IMR-90 (cell line): ENCODE measurements around the gene IRAK1. TPM values are rescaled to one million over a fixed set of nuclear protein-coding genes. Genes with fewer than 3 reads are reported as not detected.

Experiments used
- ATAC-seq: fragments of 200-7000 bp; cut with Tn5 transposase; 2 replicates; pipeline ENCODE4 v1.9.1; 2020; ENCODE audit warnings: low read depth, mild to moderate bottlenecking, moderate library complexity
- BruUV-seq: library from RNA; stranded (reverse); fragments of 400-500 nt; replicated peaks from 2 replicates; lab custom pipeline; 2021; lab: Mats Ljungman, UMichigan
- CTCF ChIA-PET: fragments of 300-600 bp; formaldehyde crosslinking; extraction: SDS; loops from one replicate; lab custom pipeline; 2021; ENCODE audit warnings: antibody characterized with exemption; lab: Yijun Ruan, JAX
- POLR2A ChIA-PET: fragments of 300-600 bp; sonication (Branson Sonifier 250); formaldehyde crosslinking; loops from one replicate; lab custom pipeline; 2022; ENCODE audit warnings: antibody characterized with exemption; ENCODE audit not compliant: unreplicated experiment; lab: Charles Lee
- DNase-seq: peaks from one replicate; pipeline ENCODE4 v3.0.0; 2013
- H2AFZ ChIP-seq: replicated peaks from 2 replicates; pipeline ENCODE3; 2013; ENCODE audit warnings: low read length, mild to moderate bottlenecking; ENCODE audit not compliant: poor library complexity
- H2AK5ac ChIP-seq: 2 replicates; pipeline ENCODE4 v1.6.1; 2013; ENCODE audit warnings: low read depth, low read length, inconsistent platforms
- H2AK9ac ChIP-seq: replicated peaks from 2 replicates; pipeline ENCODE3; 2013; ENCODE audit warnings: mild to moderate bottlenecking, low read depth, low read length, moderate library complexity; ENCODE audit not compliant: poor library complexity
- H2BK120ac ChIP-seq: 2 replicates; pipeline ENCODE4 v1.6.1; 2013; ENCODE audit warnings: low read depth, low read length, inconsistent platforms
- H2BK15ac ChIP-seq: 3 replicates; pipeline ENCODE4 v1.6.1; 2013; ENCODE audit warnings: low read depth, low read length, inconsistent platforms
- H2BK20ac ChIP-seq: 2 replicates; pipeline ENCODE4 v1.6.1; 2013; ENCODE audit warnings: low read depth, mild to moderate bottlenecking, inconsistent platforms, low read length, moderate library complexity
- H2BK5ac ChIP-seq: 2 replicates; pipeline ENCODE4 v1.6.1; 2013; ENCODE audit warnings: mild to moderate bottlenecking, low read depth, low read length, inconsistent platforms; ENCODE audit not compliant: poor library complexity, severe bottlenecking
- H3K14ac ChIP-seq: replicated peaks from 2 replicates; pipeline ENCODE4 v1.6.1; 2013; ENCODE audit warnings: low read depth, low read length, inconsistent platforms
- H3K18ac ChIP-seq: 2 replicates; pipeline ENCODE4 v1.6.1; 2013; ENCODE audit warnings: low read depth, low read length, control low read depth
- H3K23ac ChIP-seq: 2 replicates; pipeline ENCODE4 v1.6.1; 2013; ENCODE audit warnings: low read depth, low read length, inconsistent platforms
- H3K27ac ChIP-seq: 2 replicates; pipeline ENCODE4 v1.5.1; 2013; ENCODE audit warnings: mild to moderate bottlenecking, control low read depth, low read length; ENCODE audit not compliant: insufficient read depth
- H3K27me3 ChIP-seq: 2 replicates; pipeline ENCODE4 v1.6.1; 2013; ENCODE audit warnings: low read length; ENCODE audit not compliant: control insufficient read depth, insufficient read depth
- H3K36me3 ChIP-seq: 2 replicates; pipeline ENCODE4 v1.6.1; 2013; ENCODE audit warnings: low read length, mixed read lengths; ENCODE audit not compliant: control insufficient read depth, insufficient read depth
- H3K4ac ChIP-seq: 2 replicates; pipeline ENCODE4 v1.6.1; 2013; ENCODE audit warnings: low read depth, low read length, inconsistent platforms
- H3K4me1 ChIP-seq: 2 replicates; pipeline ENCODE4 v1.6.1; 2013; ENCODE audit warnings: low read length, mixed read lengths; ENCODE audit not compliant: control insufficient read depth, insufficient read depth
- H3K4me2 ChIP-seq: 2 replicates; pipeline ENCODE4 v1.6.1; 2013; ENCODE audit warnings: low read depth, mild to moderate bottlenecking, control low read depth, low read length, moderate library complexity
- H3K4me3 ChIP-seq: 2 replicates; pipeline ENCODE4 v1.5.1; 2013; ENCODE audit warnings: low read depth, mild to moderate bottlenecking, control low read depth, low read length, moderate library complexity; ENCODE audit not compliant: insufficient read depth
- H3K56ac ChIP-seq: 2 replicates; pipeline ENCODE4 v1.6.1; 2013; ENCODE audit warnings: low read length, inconsistent platforms; ENCODE audit not compliant: insufficient read depth; ENCODE audit errors: extremely low read depth
- H3K79me1 ChIP-seq, 2 experiments: 2 replicates each; pipeline ENCODE4 v1.6.1; 2013; ENCODE audit warnings: low read length in 2 of 2, inconsistent platforms in 1 of 2, low read depth in 1 of 2
- H3K9ac ChIP-seq: 2 replicates; pipeline ENCODE4 v1.6.1; 2013; ENCODE audit warnings: low read depth, low read length, control low read depth
- H3K9me1 ChIP-seq: 2 replicates; pipeline ENCODE4 v1.6.1; 2013; ENCODE audit warnings: low read length, inconsistent platforms; ENCODE audit not compliant: insufficient read depth
- H3K9me3 ChIP-seq: 2 replicates; pipeline ENCODE4 v1.6.1; 2013; ENCODE audit warnings: low read length; ENCODE audit not compliant: control insufficient read depth, insufficient read depth
- H4K20me1 ChIP-seq: 2 replicates; pipeline ENCODE4 v1.6.1; 2013; ENCODE audit warnings: low read length, inconsistent platforms; ENCODE audit not compliant: insufficient read depth
- H4K5ac ChIP-seq: 2 replicates; pipeline ENCODE4 v1.6.1; 2013; ENCODE audit warnings: mild to moderate bottlenecking, low read depth, low read length, control low read depth
- H4K8ac ChIP-seq, 2 experiments: 2 replicates each; pipeline ENCODE4 v1.6.1; 2013; ENCODE audit warnings: low read depth in 2 of 2, low read length in 2 of 2, control low read depth in 1 of 2, inconsistent platforms in 1 of 2
- H4K91ac ChIP-seq: 2 replicates; pipeline ENCODE4 v1.6.1; 2013; ENCODE audit warnings: low read depth, low read length, inconsistent platforms; ENCODE audit not compliant: insufficient read depth
- BHLHE40 ChIP-seq: fragments of 150-350 bp; IDR thresholded peaks from 2 replicates; pipeline ENCODE4 v1.6.1; 2016; ENCODE audit warnings: mild to moderate bottlenecking, low read depth, low read length
- CEBPB ChIP-seq: IDR thresholded peaks from 2 replicates; pipeline ENCODE4 v1.6.1; 2012; ENCODE audit warnings: low read depth, low read length, improper control_type of control experiment
- CTCF ChIP-seq: conservative IDR thresholded peaks from 2 replicates; pipeline ENCODE4 v1.5.1; 2012; ENCODE audit warnings: mild to moderate bottlenecking, low read depth, low read length, improper control_type of control experiment
- FOS ChIP-seq: fragments of 150-350 bp; IDR thresholded peaks from 2 replicates; pipeline ENCODE4 v1.6.1; 2016; ENCODE audit warnings: low read depth, low read length
- MAZ ChIP-seq: IDR thresholded peaks from 2 replicates; pipeline ENCODE4 v1.6.1; 2012; ENCODE audit warnings: low read depth, mild to moderate bottlenecking, low read length, improper control_type of control experiment, moderate library complexity, borderline replicate concordance
- NFE2L2 ChIP-seq: fragments of 150-350 bp; IDR thresholded peaks from 2 replicates; pipeline ENCODE4 v1.6.1; 2016; ENCODE audit warnings: low read depth, mild to moderate bottlenecking, low read length
- RAD21 ChIP-seq: IDR thresholded peaks from 2 replicates; pipeline ENCODE4 v1.6.1; 2012; ENCODE audit warnings: low read length, improper control_type of control experiment
- RCOR1 ChIP-seq: IDR thresholded peaks from 2 replicates; pipeline ENCODE4 v1.6.1; 2012; ENCODE audit warnings: mild to moderate bottlenecking, low read length, improper control_type of control experiment; ENCODE audit not compliant: insufficient replicate concordance
- RFX5 ChIP-seq: IDR thresholded peaks from 2 replicates; pipeline ENCODE4 v1.8.0; 2012; ENCODE audit warnings: low read depth, mild to moderate bottlenecking, low read length, moderate library complexity
- SMC3 ChIP-seq: fragments of 150-350 bp; IDR thresholded peaks from 2 replicates; pipeline ENCODE4 v1.6.1; 2016; ENCODE audit warnings: low read depth, mild to moderate bottlenecking, antibody characterized with exemption, low read length, moderate library complexity
- USF2 ChIP-seq: fragments of 150-350 bp; IDR thresholded peaks from 2 replicates; pipeline ENCODE4 v1.6.1; 2017; ENCODE audit warnings: mild to moderate bottlenecking, antibody characterized with exemption, low read length, low read depth
- WGBS, 2 experiments: methylation state at CpG; one replicate each; pipeline versions ENCODE4 v1.1.5 to v1.1.7; 2013; ENCODE audit warnings: missing lambda C conversion rate in 2 of 2; ENCODE audit not compliant: insufficient read length in 1 of 2; ENCODE audit errors: extremely low coverage in 2 of 2; 5-methylcytosine and 5-hydroxymethylcytosine counted together
- dilution Hi-C: fragments of 300-500 bp; cut with HindIII; formaldehyde crosslinking; loops from one replicate; pipeline ENCODE4 v1.14.3; 2018; ENCODE audit warnings: low sequenced_read_pairs; ENCODE audit not compliant: unreplicated experiment
- in situ Hi-C: fragments of 300-500 bp; cut with MboI; formaldehyde crosslinking; loops from 3 replicates; pipeline ENCODE4 v1.14.3; 2019; ENCODE audit warnings: low sequenced_read_pairs, inconsistent platforms, mixed read lengths
- intact Hi-C: fragments of 100-400 bp; cut with micrococcal nuclease; formaldehyde crosslinking; loops from 2 replicates; pipeline ENCODE4 v1.10.0; 2022
- polyA plus RNA-seq, 3 experiments: library from polyadenylated mRNA; depleted of rRNA; stranded (reverse); fragments of >200 nt; gene quantifications; 2 replicates each; pipeline ENCODE4 v1.2.3, GENCODE V29; 2012; ENCODE audit warnings: low replicate concordance in 1 of 3
- total RNA-seq: library from RNA; depleted of rRNA; stranded (reverse); fragments of >200 nt; gene quantifications from 2 replicates; pipeline ENCODE4 v1.2.3, GENCODE V29; 2012

Gene IRAK1
- total and polyA plus RNA-seq, 2 of the 4 experiments (the other 2 are of a cell fraction), result 33.3 to 50.2 TPM

GRCh38 chrX:154064637-154065435 is 45.1 kb upstream of the IRAK1 start:
- no peak overlapping the region for H4K91ac ChIP-seq
- H2AK9ac ChIP-seq, result no peak overlapping the region
- H3K18ac ChIP-seq, result no peak overlapping the region
- POLR2A ChIA-PET, result no interaction called here
- peaks cover 75% of the 10 kb centered on the region for H4K20me1 ChIP-seq
- no peak overlapping the region for H3K4me2 ChIP-seq
- H3K56ac ChIP-seq, result no peak overlapping the region
- TF ChIP-seq CEBPB, result no peak
- TF ChIP-seq BHLHE40, result no peak
- TF ChIP-seq USF2, result no peak
- TF ChIP-seq RAD21, result no peak
- no peak for TF ChIP-seq RFX5
- TF ChIP-seq NFE2L2, result no peak
- no peak for TF ChIP-seq SMC3
- TF ChIP-seq MAZ, result no peak
- TF ChIP-seq RCOR1, result no peak
- no peak for TF ChIP-seq CTCF
- no peak for TF ChIP-seq FOS
- no peak for DNase-seq
- 53% methylated on average over 3 of the region's 9 CpGs; no CpG with 5 or more reads in 1 of the 2 experiments for WGBS, 2 experiments
- intact Hi-C loops (no loop called here), dilution Hi-C loops (no loop called here), in situ Hi-C loops (no loop called here)
- CTCF ChIA-PET, result no interaction called here
- no peaks in the 10 kb centered on the region for H3K9me1 ChIP-seq
- H2BK20ac ChIP-seq, result no peak overlapping the region
- H3K27me3 ChIP-seq, result no peaks in the 10 kb centered on the region
- no peaks in the 10 kb centered on the region for H3K36me3 ChIP-seq
- no peak overlapping the region for H4K8ac ChIP-seq
- no peak overlapping the region for H2AK5ac ChIP-seq
- H3K4ac ChIP-seq, result no peak overlapping the region
- BruUV-seq, result no TSS peak
- no peak overlapping the region for H2BK15ac ChIP-seq
- no peak overlapping the region for H2BK5ac ChIP-seq
- no peaks in the 10 kb centered on the region for H3K9me3 ChIP-seq
- H4K5ac ChIP-seq, result no peak overlapping the region
- ATAC-seq, result no peak
- H3K14ac ChIP-seq, result no peak overlapping the region
- no peak overlapping the region for H2AFZ ChIP-seq
- no peak overlapping the region for H3K4me3 ChIP-seq
- peaks cover 2% of the 10 kb centered on the region for H3K4me1 ChIP-seq
- H3K23ac ChIP-seq, result no peak overlapping the region
- H2BK120ac ChIP-seq, result no peak overlapping the region
- no peak overlapping the region for H3K9ac ChIP-seq
- H3K79me1 ChIP-seq, result peaks cover 5 to 45% of the 10 kb centered on the region in 2 experiments
- no peak overlapping the region for H3K27ac ChIP-seq
